HG02623 (cell line): ENCODE measurements around the gene ANKRD23.
A peak's percentile ranks its signal among the peaks of the same experiment; 100 is the strongest.

Experiments
- ATAC-seq: cut with Tn5 transposase; IDR thresholded peaks from one replicate; pipeline ENCODE4 v1.9.1; 2021; ENCODE audit warnings: moderate library complexity; ENCODE audit not compliant: unreplicated experiment

The ANKRD23 gene

DNA sequence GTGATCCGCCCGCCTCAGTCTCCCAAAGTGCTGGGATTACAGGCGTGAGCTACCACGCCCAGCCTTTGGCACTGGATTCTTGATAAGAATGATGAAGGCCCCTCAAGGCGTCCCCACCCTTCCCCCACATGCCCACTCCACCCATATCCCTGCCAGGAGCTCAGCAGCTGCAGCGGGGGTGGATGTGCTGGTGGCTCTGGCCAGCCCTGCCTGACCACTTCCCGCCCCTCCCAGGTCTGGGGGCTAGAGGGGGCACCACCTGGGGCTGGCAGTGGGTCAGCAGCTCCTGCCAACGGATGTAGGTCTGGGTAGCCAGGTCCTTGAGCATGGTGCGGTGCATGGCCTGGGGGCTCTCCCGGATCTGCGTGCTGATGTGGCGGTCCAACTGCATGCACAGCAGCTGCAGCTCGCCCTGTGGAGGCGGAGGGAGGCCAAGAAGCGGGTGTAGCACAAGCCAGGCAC, 33.8 kb upstream of the ANKRD23 start:
- ATAC-seq, result no peak

DNA sequence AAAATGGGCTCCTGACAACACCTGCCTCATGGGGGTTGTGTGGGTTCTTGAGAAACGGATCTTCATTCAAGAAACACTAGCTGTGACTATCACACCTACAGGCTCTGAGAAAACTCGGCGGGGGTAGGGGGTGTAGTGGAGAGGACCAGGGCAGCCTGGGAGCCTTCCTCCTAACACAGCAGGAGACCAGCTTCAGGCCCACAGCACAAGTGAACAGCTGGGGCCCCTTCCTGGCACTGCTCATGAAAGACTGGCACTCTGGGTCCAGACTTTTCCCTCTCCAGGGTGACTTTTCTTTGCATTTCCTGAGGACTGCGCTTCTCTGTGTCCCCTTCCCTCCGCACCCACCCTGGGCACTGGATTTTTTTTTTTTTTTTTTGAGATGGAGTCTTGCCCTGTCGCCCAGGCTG, 33.2 kb upstream of the ANKRD23 start:
- ATAC-seq, result no peak

DNA sequence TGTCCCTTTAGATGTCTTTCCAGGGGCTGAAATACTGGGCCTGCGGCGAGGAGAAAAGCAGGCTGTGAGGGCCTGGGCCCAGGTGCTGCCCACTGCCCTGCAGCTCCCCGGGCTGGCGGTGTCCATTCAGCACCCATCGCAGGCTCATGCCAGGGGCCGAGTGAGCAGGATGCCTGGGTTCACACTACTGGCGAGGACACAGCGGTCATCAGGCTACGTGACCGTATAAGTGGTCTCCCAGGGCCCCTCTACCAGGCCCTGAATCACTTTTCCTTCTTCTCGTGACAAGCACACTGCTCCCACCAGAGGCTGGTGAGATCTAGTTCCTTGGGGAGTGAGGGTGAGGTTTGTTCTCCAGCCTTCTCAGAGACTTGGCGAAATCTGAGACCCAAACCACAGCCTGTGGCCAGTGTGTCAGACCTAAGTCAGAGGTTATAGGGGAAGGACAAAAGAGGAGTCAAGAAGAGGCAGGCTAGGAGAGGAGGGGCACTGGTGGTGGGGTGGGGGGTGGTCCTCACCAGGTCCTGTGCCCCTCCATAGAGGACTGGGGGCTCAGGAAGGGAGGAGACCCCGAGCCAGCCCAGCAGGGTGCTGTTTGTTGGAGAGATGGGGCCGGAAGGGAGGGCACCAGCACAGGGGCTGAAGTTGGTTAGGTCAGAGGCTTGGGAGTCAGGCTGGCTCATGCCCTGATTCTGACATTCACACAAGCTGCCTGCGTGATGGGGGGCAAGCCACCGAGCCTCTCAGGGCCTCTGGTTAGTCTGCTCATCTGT, 32.6 kb upstream of the ANKRD23 start:
- ATAC-seq, result no peak

DNA sequence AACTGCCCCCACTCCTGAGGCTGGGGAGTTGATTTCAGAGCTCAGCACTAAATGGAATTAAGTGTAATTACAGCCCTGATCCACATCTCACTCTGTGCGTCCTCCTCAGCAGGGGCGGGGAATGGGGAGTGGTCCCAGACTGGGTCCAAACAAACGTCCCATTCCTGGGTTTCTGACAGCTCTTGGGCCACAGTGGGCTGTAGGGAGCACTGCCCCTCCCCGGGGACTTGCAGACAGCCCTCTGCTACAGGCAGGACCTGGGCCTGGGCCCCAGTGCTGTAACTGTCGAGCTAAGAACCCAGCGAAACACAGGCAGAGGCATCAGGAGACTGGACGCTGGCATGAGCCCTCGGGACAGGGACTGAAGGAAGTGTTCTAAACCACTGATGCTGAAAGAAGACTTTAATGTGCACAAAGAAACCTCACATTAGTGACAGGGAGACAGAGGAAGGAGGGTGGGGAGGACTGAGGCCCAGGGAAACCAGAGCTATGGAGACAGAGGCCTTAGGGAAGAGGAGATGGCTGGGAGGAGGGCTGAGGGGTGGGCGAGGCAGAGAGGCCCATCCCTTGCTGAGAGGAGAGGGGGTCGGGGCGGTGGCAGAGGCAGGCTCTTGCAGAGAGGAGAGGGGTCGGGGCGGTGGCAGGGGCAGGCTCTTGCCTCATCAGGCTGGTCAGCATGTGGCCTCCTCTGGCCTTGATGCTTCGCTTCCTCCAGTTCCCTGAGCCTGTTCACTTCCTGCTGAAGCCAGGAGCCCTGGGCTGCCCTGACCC, 31.9 kb upstream of the ANKRD23 start:
- no peak for ATAC-seq

DNA sequence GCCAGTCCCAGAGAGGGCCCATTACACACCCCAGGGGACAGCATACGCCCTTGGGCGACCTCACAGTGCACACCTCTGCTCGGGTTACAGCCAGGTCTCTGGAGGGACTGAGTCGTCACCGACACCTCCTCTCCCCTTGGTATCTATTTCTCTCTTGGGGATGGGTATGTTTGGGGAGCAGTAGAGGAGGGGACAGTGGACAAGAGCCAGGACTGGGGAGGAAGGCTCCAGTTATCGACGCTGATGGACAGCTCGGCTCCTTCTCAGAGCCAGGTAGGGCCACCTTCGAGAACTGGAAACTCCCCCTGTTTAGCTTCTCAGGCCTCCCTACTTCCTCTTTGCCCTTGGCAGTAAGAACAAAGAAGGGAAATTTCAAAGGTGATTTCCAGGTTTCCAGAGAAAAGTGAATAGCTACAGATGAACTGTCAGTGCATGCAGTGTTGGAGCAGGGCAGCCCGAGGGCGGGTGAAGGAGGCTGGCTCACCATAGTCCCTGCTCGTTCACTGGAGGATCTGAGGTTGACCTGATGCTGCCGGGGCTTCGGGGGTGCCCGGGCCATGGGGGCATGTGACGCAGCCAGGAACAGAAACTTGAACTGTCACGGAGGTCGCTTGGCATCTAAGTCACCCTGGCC, 30.5 kb upstream of the ANKRD23 start:
- ATAC-seq, result peak; percentile 43

DNA sequence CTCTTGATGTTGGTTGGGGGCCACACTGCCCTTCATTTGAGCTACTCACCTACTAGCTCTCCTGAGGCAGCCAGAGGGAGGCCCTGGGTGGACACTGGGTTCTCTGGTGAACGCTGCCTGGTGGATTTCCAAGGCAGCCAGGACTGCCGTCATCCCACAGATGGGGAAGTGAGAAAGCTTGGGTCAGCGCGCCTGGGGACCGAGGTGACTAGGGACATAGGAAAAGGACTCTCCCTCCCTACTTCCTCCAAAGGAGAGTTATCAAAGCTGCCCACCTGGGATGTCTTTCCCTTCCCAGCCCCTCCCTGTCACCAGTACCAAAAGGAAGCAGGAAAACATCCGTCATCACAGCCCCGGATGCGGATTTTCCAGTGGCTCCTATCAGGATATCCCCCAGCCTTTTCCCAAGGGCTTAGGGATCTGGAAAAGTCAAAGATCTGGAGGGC, 29.9 kb upstream of the ANKRD23 start:
- no peak for ATAC-seq

DNA sequence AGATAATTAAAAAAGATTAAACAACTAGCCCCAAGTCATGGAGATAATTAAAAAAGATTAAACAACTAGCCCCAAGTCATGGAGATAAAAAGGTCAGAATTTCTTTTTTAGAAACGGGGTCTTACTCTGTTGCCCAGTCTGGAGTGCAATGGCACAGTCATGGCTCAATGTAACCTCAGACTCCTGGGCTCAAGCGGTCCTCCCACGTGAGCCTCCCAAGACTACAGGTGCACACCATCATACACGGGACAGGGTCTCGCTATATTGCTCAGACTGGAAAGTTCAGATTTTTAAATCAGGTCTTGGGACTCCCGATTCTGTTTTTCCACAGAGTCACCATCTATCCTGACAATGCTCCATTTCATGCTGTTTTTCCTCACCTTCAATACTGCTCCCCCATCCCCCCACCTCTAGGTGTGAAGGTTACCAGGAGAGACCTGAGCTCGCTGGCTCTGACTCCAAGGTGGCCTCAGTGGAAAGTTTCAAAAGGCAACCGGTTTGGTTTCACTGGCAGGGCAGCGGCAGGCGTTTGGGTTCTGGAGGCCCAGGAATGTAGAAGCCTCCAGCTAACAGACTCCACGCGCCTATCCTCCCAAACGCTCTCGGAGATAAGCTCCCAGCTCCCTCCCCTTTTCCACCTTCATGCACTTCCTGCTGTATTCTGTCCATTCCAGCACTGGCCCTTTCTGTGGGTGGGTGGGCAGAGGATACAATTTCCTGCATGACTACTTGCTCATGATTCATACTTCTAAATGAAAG, 28.9 kb upstream of the ANKRD23 start:
- ATAC-seq, result no peak

DNA sequence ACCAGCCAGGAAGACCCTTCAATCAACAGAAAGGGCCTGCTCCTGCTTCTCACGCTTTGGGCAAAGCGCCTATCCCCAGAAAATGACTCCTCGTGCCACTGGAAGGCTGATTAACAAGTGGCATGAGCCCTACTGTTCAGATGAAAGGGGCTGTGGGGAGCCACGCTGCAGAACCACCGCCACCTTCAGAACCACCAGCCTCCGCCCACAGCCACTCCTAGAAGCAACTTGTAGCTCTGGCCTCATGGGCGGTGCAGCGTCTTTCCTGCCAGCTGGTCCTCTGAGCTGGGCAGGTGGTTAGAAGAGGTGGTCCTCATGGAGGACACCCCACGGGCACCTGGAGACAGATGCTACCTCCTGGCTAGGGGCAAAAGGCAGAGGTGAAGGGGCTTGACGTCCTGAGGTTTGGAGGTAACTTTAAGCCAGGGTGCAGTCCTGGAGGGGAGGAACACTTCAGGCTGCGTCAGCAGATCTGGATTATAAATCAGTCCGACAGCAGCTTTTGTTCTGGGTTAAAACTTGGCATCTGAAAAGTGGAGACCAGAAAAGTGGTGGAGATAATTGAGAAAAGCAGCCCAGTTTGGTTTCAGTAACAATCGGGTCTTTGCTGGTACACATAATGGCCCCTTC, 26.9 kb upstream of the ANKRD23 start:
- ATAC-seq, result no peak

DNA sequence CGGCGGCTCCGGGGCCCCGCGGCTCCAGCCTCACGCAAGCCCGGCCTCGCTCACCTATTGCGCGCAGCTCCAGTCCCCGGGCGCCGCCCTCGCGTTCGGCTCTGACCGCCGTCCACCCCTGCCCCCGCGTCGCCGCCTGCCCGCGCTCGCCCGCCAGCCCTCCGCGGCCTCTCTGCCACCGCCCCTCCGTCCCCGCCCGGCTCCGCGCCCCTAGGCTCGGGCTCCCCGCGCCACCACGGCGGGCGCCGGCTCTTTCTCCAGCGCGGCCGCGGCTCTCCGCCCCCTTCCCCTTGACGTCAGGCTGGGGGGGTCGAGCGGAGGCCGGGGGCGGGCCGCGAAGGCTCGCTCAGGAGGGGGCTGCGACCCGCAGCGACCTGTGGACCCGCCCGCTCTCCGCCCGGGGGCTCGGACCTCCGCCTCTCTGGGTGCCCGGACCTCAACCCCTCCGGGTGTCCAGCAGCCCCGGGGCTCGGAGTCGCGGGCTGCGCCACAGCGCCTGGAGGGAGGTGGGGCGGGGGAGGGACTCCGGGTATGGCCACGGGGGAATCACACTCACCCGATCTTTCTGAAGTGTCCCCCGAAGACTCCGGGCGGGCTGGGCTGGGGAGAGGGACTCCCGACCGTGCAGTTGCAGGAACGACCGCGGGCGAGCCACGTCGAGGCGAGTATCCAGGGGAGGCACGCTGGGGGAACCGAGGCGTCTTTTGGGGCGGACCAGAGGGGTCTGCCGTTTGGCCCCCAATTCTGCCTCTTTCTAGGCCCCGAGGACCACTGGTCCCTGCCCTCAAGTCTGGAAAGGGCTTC, 26.2 kb upstream of the ANKRD23 start, which contains the start of gene SEMA4C:
SEMA4C (minus strand) TSS at position 259 of the 804 bp plus-strand sequence. CDS start 2,194 bp downstream, outside the sequence.
- no peak for ATAC-seq

DNA sequence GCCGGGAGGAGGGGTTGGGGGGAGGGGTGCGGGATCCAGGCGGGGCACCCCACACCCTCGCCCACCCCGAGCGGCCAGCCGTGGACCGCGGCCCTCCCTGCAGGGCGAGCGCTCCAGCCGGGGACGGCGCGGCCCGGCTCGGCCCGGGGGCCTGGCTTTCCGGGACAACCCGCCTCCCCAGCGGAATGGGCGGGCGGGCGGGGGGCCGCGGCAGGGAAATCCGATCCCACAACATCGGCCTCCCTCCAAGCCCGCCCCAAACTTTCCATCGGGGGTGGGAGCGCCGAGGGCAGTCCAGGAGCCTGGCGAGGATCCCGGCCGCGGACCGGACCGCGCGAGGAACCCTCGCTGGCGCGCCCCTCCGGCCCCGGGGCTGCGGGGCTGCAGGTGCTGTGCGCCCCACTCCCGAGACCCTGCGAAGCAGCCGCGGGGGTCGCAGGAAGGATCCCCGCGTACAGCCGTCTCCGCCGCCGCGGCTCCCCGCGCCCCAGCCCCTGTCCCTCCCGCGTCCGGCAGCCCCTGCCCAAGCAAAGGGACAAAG, 25.5 kb upstream of the ANKRD23 start:
- ATAC-seq, result peak; percentile 9

DNA sequence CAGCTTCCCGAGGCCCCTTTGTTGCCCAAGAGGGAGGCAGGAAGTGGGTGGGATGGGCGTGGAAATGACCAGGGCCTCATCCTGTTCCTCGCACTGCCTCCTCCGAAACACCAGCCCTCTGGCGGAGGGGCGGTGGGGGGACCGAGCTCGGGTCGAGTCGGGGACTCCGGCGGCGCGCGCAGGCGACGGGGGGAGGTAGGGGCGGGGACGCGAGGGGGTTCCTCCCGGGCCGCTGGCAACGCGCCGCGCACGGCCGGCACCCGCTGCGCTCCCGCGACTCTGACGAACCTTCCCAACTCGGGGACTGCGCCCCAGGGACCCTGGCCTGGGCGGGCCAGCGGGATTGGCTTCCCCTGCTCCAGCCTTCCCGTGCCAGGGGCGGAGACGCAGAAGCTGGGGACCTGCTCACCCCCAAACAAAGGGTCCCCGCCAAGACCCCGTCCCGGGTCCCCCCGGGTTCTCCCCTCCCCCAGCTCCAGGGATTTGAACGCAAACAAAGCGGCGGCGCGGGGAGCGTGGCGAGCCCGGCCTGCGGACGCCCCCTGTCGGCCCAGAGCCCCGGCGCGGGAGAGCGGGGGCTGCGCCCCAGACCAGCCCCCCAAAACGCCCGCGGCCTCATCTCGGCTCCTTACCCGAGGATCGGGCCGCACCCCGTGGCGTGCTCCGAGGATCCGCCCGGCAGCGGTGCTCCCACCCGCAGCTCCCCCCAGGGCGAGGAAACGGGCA, 24.9 kb upstream of the ANKRD23 start:
- ATAC-seq, result peak; percentile 41

DNA sequence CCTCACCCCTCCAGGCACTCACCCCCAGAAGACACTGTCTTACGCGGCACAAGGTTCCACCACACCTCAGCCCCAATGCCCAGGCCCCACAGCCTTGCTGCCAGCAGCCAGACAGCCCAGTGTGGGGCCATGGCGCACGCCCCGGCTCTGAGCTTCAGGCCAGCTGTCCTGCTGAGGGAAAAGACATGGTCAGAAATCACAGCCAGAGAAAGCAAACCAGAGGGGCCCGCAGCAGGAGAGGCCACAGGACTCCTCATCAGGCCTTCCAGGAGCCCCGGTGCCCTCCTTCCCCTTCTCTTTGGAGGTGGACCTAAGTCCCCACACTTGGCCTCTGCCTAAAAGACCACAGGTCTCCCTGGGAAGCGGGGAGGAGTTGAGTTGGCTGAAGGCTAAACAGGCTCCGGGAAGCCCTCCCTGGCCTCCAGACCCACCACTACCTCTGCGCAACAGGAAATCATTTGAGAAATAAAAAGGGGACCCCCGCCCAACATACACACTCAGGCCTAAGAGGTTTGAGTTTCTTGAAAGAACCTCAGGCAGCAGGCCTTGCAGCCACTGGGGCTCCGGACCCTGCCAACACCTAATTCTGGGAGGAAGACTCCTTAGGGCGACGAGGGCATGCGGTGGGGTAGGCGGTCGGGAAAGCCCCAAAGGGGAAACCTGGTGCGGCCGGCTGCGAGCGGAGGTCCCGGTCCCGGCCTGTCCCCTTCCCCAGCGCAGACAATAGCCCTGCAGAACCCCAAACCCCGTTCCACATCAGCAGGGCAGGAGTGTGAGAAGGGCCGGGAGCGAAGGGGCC, 24.1 kb upstream of the ANKRD23 start:
- no peak for ATAC-seq

DNA sequence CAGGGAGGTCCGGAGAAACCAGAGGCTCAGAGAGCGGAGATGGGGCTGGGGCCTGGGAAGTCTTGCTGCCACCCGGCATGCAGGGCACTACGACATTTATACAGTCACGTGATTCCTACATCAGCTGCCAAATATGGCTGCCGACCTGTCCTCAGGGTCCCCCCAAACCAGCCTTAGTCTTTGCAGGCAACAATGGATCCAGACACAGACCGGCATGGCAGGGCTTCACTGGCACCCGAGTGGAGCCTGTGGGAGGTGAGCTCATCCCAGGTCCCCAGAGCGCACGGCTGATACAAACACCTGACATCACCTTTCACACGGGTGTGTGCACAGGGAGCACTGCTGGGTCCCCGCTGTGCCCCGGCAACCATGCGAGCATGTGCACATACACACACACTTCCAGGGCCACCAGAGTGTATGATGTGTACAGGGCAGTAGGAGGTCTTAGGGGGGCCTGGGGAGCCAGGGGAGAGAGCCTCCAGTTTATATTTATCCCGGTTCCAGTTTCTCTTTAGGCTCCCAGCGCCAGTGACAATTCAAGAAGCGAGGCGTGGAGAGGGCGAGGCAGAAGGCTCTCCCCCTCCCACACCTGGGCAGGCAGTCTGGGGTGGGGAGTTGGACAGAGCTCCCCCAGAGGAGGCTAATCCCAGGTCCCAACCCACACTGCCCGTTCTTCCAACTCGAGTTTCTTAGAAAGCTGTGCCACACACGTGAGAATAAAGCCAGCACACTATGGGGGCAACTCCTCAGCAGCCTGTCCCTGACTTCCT, 23.4 kb upstream of the ANKRD23 start:
- ATAC-seq, result no peak

DNA sequence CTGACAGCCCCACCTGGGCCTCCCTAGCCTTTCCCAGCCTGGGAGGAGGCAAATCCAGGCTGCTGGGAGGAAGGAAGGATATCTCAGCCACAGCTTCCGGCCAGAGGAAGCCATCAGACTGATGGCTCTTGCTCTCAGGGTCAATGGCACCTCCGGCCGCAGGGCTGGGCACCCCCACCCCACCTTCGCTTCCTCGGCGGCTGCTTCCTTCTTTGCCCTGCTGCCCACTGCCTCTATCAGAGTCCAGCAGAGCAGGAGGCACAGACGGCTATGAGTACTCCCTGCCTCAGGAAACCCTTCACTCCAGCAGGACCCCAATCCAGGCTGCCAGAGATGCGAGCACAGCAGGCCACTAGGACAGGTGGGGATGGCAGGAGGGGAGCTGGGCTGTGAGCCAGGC, 22.8 kb upstream of the ANKRD23 start:
- no peak for ATAC-seq

DNA sequence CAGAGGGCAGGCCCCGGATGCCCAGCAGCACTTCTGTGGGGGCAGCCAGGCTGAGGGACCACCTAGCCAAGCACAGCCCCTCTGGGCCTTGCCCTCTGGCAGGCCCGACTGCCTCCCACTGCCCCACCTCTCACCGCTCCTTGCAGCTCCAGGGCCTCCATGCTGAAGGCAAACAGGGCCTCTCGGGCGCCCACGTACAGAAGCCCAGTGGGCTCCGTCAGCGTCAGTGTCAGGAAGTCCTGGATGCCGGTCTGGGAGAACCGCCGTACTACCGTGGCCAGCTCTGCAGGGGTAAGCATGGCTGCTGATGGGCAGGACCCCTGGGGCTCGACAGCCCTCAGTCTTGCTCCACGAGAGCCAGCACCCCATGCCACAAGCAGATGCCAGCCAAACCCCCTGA, 22.3 kb upstream of the ANKRD23 start:
- ATAC-seq, result no peak

DNA sequence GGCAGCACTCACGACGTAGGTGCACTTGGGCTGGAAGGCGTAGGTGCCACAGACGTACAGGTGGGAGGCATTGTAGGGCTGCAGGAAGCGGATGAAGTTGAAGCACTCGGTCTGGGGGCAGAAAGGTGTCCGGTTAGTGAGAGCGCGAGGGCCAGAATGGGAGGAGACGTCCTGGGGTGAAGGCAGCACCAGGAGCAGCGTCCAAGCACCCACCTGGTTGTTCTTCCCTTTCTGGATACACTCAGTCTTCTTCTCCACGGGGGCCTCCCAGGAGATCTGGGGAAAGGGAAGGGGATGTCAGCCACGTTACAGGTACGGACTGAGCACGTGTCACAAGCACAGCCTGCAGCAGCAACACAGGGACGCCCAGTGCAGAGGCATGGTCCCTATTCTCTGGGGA, 21.8 kb upstream of the ANKRD23 start:
- ATAC-seq, result no peak
